Loucy (cell line): ENCODE results near the gene BCAT1.

Source experiments
- CTCF ChIP-seq: fragments of 200-600 bp; sonication (generic); conservative IDR thresholded peaks from 2 replicates; pipeline ENCODE4 v1.5.1; 2014; ENCODE audit warnings: mild to moderate bottlenecking, antibody characterized with exemption, low read length
- EZH2phosphoT487 ChIP-seq: fragments of 200-600 bp; IDR thresholded peaks from 2 replicates; pipeline ENCODE4 v1.6.1; 2018; ENCODE audit warnings: antibody characterized with exemption, mild to moderate bottlenecking, moderate library complexity, borderline replicate concordance

DNA sequence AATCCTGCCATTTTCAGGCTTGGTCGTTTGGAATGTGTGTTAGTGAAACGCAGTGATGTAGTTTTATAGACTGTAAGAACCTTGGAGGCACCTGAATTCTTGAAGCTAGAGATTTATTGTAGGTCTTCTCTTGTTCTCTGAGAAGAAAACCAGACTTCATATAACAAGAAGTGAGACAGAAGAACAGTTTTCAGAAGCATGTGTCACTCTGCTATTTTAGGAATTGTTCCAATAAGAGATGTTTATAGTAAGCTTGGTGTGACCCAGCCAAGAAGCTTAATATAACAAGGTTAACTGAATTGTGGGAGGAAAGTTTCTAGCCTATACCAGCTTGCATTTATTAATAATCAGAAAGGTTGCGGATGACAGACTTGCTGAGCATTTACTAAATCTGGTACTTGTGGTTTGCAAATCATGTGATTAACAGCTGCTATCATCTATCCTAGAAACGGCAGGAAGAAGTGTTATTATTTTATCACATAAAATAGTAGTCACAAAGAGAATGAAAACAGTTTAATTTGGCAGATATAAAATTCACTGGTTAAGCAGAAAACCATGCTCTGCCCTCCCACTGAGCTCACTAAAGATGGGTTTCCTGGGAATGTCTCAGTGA lies 49.2 kb upstream of the BCAT1 start:
- no peak for TF ChIP-seq CTCF
- no peak for TF ChIP-seq EZH2phosphoT487
